ENCODE results near the gene OR6S1. TPM values are rescaled to one million over a fixed set of nuclear protein-coding genes. Genes with fewer than 3 reads are reported as not detected.

The OR6S1 gene
- polyA plus RNA-seq, 1 of the 3 experiments (the other 2 are of a cell fraction): not detected

- Histone ChIP-seq H4K20me1 (ENCODE audit: insufficient read depth) (peaks cover 6% of the 10 kb centered on the region), H3K9ac (peak overlapping the region; percentile 46; the same call in 1 of the 2 replicates), H2AFZ (ENCODE audit: low read depth) (peak overlapping the region; percentile 63; the same call in 1 of the 2 replicates), H3K9me2 (no peaks in the 10 kb centered on the region), H3K4me1 (ENCODE audit: control insufficient read depth in 1 of 2, insufficient read depth in 2 of 2, low read depth in 1 of 2, low read length in 1 of 2) (no peaks in the 10 kb centered on the region; a peak in 2 of 4 replicates), H3K4me2 (peak overlapping the region; percentile 73), H3K36me3 (replicated peaks in 1 of 2; ENCODE audit: control insufficient read depth in 1 of 2, insufficient read depth in 2 of 2, low read length in 1 of 2) (no peaks in the 10 kb centered on the region), H3K79me2 (ENCODE audit: insufficient read depth) (no peaks in the 10 kb centered on the region), H3K27ac (ENCODE audit: low read depth in 2 of 2, low read length in 1 of 2) (no peak overlapping the region), H3K9me3 (no peaks in the 10 kb centered on the region), H3F3A (replicated peaks; ENCODE audit: insufficient read depth) (peaks cover 36% of the 10 kb centered on the region), H3K4me3 (ENCODE audit: low read depth in 2 of 2, low read length in 1 of 2) (peak overlapping the region; percentile 82 to 96), H3K27me3 (ENCODE audit: insufficient read depth) (no peaks in the 10 kb centered on the region)
- POLR2A ChIA-PET: no interaction called here
- CTCF ChIA-PET: interaction anchor here (0.8 to 4.9 kb wide), 26 partner anchors 8 to 294 kb away, joined by 3 to 70 read pairs (median 4); partner anchors contain the start of genes APEX1, CCNB1IP1, OSGEP and PARP2
- DNase-seq: peak; percentile 66
- 3% methylated on average over 26 of the region's 27 CpGs for WGBS (ENCODE audit: low lambda C conversion rate)
- TF ChIP-seq MAX (IDR thresholded peaks at IDR 0.05; ENCODE audit: low read depth): 0 out of 2 replicates have a peak, but pooled peaks have one; percentile 11
- TF ChIP-seq POLR2AphosphoS5 (IDR thresholded peaks at IDR 0.05; ENCODE audit: low read depth, low read length): no peak
- TF ChIP-seq RXRA (IDR thresholded peaks at IDR 0.05; ENCODE audit: borderline replicate concordance, low read depth): peak; percentile 38; the same call in 1 of the 2 replicates
- TF ChIP-seq JUND (IDR thresholded peaks at IDR 0.05): no peak
- TF ChIP-seq NRF1 (IDR thresholded peaks at IDR 0.05; ENCODE audit: low read depth, low read length): no peak
- no peak; the same call in 1 of the 2 replicates for TF ChIP-seq NFIC (IDR thresholded peaks at IDR 0.05; ENCODE audit: borderline replicate concordance)
- no peak for TF ChIP-seq GABPA (IDR thresholded peaks at IDR 0.05; ENCODE audit: low read depth)
- no peak for TF ChIP-seq CTCF (IDR thresholded peaks at IDR 0.05)
- no peak for TF ChIP-seq SMC3 (IDR thresholded peaks at IDR 0.05; ENCODE audit: low read depth, low read length)
- TF ChIP-seq FOXM1 (IDR thresholded peaks at IDR 0.05; ENCODE audit: low read depth): no peak
- TF ChIP-seq GATA2 (CRISPR knock-in tag; IDR thresholded peaks at IDR 0.05): no peak
- TF ChIP-seq ELF1 (IDR thresholded peaks at IDR 0.05): no peak
- peak; percentile 85 for TF ChIP-seq TEAD4 (IDR thresholded peaks at IDR 0.05; ENCODE audit: borderline replicate concordance, insufficient read depth)
- no peak for TF ChIP-seq MEF2A (IDR thresholded peaks at IDR 0.05; ENCODE audit: borderline replicate concordance, low read depth)
- TF ChIP-seq FOSL2 (IDR thresholded peaks at IDR 0.05; ENCODE audit: borderline replicate concordance, low read depth): peak; percentile 56; the same call in 1 of the 2 replicates
- peak; percentile 13; the same call in 1 of the 2 replicates for TF ChIP-seq TCF12 (IDR thresholded peaks at IDR 0.05)
- 0 out of 2 replicates have a peak, but pooled peaks have one; percentile 12 for TF ChIP-seq USF1 (IDR thresholded peaks at IDR 0.05; ENCODE audit: borderline replicate concordance, low read depth)
- TF ChIP-seq EZH2phosphoT487 (IDR thresholded peaks at IDR 0.05; ENCODE audit: borderline replicate concordance, low read depth): no peak
- TF ChIP-seq, protein P1, sequence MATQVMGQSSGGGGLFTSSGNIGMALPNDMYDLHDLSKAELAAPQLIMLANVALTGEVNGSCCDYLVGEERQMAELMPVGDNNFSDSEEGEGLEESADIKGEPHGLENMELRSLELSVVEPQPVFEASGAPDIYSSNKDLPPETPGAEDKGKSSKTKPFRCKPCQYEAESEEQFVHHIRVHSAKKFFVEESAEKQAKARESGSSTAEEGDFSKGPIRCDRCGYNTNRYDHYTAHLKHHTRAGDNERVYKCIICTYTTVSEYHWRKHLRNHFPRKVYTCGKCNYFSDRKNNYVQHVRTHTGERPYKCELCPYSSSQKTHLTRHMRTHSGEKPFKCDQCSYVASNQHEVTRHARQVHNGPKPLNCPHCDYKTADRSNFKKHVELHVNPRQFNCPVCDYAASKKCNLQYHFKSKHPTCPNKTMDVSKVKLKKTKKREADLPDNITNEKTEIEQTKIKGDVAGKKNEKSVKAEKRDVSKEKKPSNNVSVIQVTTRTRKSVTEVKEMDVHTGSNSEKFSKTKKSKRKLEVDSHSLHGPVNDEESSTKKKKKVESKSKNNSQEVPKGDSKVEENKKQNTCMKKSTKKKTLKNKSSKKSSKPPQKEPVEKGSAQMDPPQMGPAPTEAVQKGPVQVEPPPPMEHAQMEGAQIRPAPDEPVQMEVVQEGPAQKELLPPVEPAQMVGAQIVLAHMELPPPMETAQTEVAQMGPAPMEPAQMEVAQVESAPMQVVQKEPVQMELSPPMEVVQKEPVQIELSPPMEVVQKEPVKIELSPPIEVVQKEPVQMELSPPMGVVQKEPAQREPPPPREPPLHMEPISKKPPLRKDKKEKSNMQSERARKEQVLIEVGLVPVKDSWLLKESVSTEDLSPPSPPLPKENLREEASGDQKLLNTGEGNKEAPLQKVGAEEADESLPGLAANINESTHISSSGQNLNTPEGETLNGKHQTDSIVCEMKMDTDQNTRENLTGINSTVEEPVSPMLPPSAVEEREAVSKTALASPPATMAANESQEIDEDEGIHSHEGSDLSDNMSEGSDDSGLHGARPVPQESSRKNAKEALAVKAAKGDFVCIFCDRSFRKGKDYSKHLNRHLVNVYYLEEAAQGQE (IDR thresholded peaks at IDR 0.05; ENCODE audit: low read depth, low read length): peak; percentile 42; the same call in 1 of the 2 replicates
- no peak for TF ChIP-seq PBX3 (IDR thresholded peaks at IDR 0.05)
- no peak for TF ChIP-seq YY1 (IDR thresholded peaks at IDR 0.05; ENCODE audit: low read depth)
- TF ChIP-seq RFX5 (IDR thresholded peaks at IDR 0.05; ENCODE audit: low read length): no peak
- no peak for TF ChIP-seq EP300 (IDR thresholded peaks at IDR 0.05; ENCODE audit: borderline replicate concordance in 1 of 2, low read depth in 1 of 2, low read length in 1 of 2)
- TF ChIP-seq FOXJ3 (CRISPR knock-in tag; IDR thresholded peaks at IDR 0.05): no peak
- TF ChIP-seq, protein P2, sequence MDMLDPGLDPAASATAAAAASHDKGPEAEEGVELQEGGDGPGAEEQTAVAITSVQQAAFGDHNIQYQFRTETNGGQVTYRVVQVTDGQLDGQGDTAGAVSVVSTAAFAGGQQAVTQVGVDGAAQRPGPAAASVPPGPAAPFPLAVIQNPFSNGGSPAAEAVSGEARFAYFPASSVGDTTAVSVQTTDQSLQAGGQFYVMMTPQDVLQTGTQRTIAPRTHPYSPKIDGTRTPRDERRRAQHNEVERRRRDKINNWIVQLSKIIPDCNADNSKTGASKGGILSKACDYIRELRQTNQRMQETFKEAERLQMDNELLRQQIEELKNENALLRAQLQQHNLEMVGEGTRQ (IDR thresholded peaks at IDR 0.05; ENCODE audit: borderline replicate concordance, low read depth, low read length): no peak
Observed at GRCh38 chr14:20610002-20610765, 31.3 kb downstream of the OR6S1 start.
